GM18519 (cell line): ENCODE measurements around the gene RPS10.
"Not testable (repeated sequence)": the region's sequence is repeated elsewhere in the genome, so short reads cannot be mapped to it uniquely, and the experiment has no call there.

Experiments used
- ATAC-seq: cut with Tn5 transposase; IDR thresholded peaks from one replicate; pipeline ENCODE4 v1.9.1; 2021; ENCODE audit warnings: mild to moderate bottlenecking, moderate library complexity; ENCODE audit not compliant: unreplicated experiment, low FRiP score

Gene RPS10

DNA sequence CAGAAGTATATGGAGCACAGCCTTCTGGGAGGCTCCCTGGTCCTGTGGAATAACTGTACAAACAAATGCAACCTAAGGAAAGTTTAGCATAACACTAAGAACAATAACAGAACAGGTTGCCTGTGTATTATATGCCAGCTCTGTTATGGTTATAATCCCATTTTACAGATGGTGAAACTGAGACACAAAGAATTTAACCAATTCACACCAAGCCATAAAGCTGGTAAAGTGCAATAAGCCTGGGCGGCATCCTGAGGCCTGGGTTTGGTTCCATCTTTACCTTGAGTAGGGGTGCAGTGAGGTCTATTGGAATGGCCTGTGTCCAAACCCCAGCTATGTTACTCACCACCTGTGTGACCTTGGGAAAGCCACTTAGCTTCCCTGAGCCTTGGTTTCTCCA lies 25.3 kb upstream of the RPS10 start:
- no peak for ATAC-seq

DNA sequence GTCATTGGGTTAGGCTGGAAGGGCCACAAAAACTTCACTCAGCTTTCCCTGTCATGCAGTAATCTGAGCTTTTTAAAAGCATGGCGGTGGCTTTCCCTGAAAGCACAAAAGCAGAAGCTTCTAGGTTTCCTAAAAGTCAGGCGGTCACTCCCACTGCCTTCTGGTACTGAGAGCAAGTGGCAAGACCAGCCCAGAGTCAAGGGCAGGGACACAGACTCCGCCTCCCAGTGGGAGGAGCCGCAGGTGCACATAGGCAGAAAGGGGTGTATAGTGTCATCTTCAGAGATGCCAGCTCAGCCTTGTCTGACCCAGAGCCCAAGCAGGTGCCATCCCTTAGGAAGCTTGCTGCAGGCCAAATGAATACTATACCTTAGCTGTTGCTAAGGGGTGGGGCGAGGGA lies 22.0 kb upstream of the RPS10 start:
- ATAC-seq = no peak

- ATAC-seq = no peak
Measured at GRCh38 chr6:34447386-34447785, 21.5 kb upstream of the RPS10 start.

GRCh38 chr6:34445313-34445860 lies 19.5 kb upstream of the RPS10 start:
- ATAC-seq = no peak

DNA sequence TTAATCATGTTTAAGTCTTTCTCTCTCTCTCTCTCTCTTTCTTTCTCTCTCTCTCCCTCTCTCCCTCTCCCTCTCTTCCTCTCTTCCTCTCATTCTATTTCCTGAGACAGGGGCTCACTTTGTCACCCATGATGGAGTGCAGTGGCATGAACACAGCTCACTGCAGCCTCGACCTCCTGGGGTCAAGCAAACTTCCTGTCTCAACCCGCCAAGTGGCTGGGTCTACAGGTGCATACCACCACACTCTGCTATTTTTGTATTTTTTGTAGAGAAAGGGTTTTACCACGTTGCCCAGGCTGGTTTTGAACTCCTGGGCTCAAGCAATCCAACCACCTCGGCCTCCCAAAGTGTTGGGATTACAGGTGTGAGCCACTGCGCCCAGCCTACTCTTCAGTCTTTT lies 15.7 kb upstream of the RPS10 start:
- no peak for ATAC-seq

DNA sequence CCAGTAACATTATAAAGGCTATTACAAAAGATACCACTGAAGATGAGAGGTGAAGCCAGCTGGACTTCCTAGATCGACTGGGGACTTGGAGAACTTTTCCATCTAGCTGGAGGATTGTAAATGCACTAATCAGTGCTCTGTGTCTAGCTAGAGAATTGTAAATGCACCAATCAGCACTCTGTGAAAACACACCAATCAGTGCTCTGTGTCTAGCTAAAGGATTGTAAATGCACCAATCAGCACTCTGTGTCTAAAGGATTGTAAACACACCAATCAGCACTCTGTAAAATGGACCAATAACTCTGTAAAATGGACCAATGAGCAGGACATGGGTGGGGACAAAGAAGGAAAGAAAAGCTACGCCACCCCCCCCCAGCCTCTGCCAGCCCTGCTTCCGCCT lies 13.6 kb upstream of the RPS10 start:
- ATAC-seq = no peak

GRCh38 chr6:34438705-34439104 lies 12.8 kb upstream of the RPS10 start:
- ATAC-seq = no peak

- no peak for ATAC-seq
Measured at GRCh38 chr6:34437644-34437970, 11.7 kb upstream of the RPS10 start.

GRCh38 chr6:34436803-34437643 lies 11.2 kb upstream of the RPS10 start:
- ATAC-seq = no peak

DNA sequence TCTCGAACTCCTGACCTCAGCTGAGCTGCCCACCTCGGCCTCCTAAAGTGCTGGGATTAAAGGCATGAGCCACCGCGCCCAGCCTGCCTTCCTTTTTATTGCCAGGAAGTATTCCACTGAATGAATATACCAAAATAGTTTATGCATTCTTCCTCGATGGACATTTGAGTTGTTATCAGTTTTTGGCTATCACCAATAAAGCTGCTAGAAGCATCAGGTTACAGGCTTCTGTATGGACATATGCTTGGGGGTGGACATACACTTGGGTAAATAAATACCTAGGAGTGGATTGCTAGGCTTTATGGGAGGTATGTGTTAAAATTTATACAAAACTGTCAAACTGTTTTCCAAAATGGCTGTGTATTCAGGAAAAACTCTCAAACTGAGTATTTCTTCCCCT lies 10.0 kb upstream of the RPS10 start:
- ATAC-seq = no peak

DNA sequence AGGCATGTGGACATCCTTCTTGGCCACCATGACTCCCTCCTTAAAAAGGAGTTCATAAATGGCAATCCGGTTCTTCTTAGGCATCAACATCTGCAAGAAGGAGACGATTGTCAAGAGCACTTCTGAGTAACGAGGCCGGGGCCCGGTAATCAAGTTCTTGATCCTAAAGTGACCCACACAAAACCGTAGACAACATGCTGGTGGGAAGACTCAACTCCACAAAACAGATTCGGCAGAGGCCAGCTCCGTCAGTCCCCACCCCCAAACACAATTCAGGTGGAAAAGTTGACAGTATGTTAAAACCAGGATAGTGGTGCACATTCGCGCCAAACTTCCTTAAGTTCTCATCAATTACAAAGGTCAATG lies 754 bp downstream of the RPS10 start:
- ATAC-seq = no peak

- no peak for ATAC-seq
Measured at GRCh38 chr6:34424200-34425131, 1.4 kb downstream of the RPS10 start.

DNA sequence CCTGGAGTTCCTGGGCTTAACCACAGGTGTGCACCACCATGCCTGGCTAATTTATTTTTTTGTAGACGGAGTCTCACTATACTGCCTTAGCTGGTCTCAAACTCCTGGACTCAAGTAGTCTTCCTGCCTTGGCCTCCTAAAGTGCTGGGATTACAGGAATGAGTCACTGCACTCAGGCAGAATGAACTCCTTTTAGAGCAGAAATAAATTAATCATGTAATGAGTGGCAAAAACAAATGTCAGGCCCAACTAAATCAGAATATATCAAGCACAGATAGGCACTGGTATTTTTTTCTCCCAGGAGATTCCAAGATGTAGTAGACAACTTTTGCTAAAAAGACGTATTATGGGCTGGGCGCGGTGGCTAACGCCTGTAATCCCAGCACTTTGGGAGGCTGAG lies 2.6 kb downstream of the RPS10 start:
- no peak for ATAC-seq

DNA sequence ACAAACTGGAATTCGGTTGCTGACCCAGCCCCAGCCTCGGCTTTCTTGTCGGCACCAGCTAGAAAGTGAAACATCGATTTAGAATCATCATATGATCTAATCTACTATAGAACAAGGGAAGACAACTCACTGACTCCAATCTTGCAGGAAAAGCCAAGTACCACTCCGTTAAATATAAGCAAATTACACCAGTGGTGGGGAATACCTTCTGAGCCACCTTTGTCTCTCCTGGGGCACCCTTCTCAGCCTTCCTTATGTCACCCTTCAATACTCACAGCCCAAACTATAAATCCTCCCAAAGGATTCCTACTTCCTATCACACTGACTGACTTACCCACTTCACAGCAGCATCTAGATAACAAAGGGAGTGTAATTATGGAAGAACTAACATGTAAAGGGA lies 7.5 kb downstream of the RPS10 start:
- no peak for ATAC-seq

DNA sequence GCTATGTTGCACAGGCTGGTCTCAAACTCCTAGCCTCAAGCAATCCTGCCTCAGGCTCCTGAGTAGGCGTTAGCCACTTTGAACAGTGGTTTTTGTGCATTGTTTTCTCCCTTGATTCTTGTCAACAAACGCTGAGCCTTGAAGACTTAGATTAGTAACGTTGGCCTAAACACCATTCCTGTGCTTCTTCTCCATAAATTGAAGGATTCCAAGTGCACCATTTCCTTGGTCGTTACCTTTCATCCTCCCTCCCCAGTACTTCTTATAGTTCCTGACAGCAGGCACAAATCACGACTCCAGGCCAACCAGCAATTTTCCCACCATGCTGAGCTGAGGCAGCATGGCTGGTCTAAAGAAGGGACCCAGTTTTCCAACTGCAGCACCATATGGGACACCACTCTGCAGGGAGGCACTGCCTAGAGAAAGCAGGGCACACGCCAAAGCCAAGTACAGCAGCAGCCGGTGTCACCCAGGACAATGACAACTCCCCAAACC lies 8.9 kb downstream of the RPS10 start:
- no peak for ATAC-seq

DNA sequence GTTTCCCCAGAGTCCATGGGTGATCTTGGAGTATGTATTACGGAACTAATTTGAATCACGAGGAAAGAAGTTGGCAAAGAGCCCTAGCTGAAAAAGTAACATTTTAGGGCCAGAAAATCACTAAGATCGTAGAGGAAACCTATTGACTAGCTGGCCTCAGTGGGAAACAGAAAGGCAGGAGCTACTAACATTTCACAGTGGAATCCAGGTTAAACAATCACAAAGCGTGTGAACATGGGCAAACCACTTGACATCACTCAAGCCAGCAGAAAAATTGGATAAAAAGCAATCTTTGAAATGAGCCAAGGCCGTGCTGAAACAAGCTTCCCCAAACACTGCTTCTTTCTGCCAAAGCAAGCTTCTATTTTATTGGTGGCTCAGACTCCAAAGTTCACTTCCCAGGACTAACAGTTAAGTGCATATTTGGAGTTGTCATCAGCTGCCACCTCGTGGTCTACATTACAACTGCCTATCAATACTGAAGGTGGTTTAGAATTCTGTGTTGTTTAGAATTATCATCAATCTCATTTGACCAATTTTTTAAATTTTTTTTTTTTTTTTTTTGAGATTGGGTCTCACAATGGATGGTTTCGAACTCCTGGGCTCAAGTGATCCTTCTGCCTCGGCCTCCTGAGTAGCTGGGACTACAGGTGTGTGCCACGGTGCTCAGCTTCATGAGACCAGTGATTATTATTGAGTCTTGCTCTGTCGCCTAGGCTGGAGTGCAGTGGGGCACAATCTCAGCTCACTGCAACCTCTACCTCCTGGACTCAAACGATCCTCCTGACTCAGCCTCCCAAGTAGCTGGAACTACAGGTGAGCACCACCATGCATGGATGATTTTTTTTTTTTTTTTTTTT lies 10.6 kb downstream of the RPS10 start:
- no peak for ATAC-seq

- ATAC-seq = no peak
Measured at GRCh38 chr6:34412643-34413214, 13.1 kb downstream of the RPS10 start.

- no peak for ATAC-seq
Measured at GRCh38 chr6:34412016-34412415, 13.9 kb downstream of the RPS10 start.

DNA sequence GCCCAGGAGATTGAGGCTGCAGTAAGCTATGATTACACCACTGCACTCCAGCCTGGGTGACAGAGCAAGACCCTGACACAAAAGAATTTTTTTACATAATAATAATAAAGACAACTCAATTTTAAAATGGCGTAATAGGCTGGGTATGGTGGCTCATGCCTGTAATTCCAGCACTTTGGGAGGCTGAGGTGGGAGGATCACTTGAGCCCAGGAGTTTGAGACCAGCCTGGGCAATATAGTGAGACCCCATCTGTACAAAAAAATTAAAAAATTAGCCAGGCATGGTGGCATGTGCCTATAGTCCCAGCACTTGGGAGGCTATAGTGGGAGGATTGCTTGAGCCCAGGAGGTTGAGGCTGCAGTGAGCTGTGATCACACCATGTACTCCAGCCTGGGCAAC lies 18.0 kb downstream of the RPS10 start:
- not testable (repeated sequence) for ATAC-seq

DNA sequence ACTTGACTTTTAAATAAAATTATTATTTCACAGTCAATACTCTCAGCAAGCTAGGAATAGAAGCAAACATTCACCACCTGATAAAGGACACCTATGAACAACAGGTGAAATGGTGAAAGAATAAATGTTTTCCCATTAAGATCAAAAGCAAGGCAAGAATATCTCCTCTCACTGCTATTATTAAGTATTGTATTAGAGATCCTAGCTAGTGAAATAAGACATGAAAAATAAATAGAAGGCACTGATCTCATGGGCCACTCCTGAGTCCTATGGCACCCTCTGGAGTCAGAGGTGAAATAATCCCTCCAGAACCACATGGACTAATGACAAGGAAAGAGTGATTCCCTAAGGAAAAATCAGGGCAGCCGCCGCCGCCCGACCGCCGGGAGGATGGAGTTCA lies 29.4 kb downstream of the RPS10 start:
- ATAC-seq = no peak
